ENCODE results near the gene HOXB1. TPM values are rescaled to one million over a fixed set of nuclear protein-coding genes. Genes with fewer than 3 reads are reported as not detected.

HOXB1 gene
- total RNA-seq, 1 experiment from 2014 or later: not detected

DNA sequence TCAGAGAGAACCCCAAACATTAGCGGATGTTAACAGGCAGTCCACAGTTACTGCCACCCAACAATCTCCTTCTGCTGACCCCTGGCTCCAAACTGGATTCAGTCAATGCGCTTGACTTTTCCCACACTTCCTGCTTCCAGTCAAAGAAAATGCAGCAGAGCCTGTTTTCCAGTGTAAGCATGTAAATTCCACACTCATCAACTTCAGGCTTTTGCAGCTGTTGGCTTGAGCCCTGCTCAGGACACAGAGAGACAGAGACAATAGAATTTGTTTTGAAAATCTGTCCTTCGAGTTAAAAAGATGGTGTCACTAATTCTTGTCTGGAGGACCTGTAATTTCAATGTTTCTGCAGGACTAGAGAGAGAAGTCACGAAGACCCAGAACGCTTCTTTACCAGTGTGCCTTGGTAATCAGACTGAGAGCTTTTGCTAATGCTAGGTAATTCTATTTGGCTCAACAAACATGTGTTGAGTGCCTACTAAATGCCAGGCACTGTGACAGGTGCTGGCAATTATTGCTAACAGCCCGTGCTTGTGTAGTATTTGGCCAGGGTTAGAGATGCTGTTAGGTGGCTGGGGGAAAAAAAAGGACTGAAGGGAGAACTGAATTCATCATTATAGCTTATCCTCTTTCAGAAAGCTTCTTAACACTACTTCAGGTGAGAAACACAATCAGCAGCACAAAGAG, 32.5 kb downstream of the HOXB1 start:
- H3K27ac Mint-ChIP-seq (ENCODE audit: low read depth, unreplicated experiment): no peak overlapping the region
- POLR2A ChIA-PET: no interaction called here
- H3K27me3 Mint-ChIP-seq (ENCODE audit: insufficient read depth, unreplicated experiment): no peaks in the 10 kb centered on the region
- no peaks in the 10 kb centered on the region for H3K9me3 Mint-ChIP-seq (ENCODE audit: unreplicated experiment)
- TF ChIP-seq, protein P1, sequence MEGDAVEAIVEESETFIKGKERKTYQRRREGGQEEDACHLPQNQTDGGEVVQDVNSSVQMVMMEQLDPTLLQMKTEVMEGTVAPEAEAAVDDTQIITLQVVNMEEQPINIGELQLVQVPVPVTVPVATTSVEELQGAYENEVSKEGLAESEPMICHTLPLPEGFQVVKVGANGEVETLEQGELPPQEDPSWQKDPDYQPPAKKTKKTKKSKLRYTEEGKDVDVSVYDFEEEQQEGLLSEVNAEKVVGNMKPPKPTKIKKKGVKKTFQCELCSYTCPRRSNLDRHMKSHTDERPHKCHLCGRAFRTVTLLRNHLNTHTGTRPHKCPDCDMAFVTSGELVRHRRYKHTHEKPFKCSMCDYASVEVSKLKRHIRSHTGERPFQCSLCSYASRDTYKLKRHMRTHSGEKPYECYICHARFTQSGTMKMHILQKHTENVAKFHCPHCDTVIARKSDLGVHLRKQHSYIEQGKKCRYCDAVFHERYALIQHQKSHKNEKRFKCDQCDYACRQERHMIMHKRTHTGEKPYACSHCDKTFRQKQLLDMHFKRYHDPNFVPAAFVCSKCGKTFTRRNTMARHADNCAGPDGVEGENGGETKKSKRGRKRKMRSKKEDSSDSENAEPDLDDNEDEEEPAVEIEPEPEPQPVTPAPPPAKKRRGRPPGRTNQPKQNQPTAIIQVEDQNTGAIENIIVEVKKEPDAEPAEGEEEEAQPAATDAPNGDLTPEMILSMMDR (IDR thresholded peaks at IDR 0.05; ENCODE audit: unreplicated experiment): no peak
- no peaks in the 10 kb centered on the region for H3K36me3 Mint-ChIP-seq (ENCODE audit: insufficient read depth, unreplicated experiment)
- CTCF ChIA-PET: interaction anchor here (0.6 to 0.7 kb wide), 2 partner anchors 23 to 604 kb away, joined by 3 to 4 read pairs; no protein-coding TSS in a partner anchor
- H3K4me1 Mint-ChIP-seq (ENCODE audit: insufficient read depth, unreplicated experiment): peaks cover 9% of the 10 kb centered on the region
- intact Hi-C loops (cut with micrococcal nuclease): no loop called here
- H3K4me3 Mint-ChIP-seq (ENCODE audit: unreplicated experiment): no peak overlapping the region
- DNase-seq (ENCODE audit: unreplicated experiment): no peak
- no TSS peak for BruUV-seq (replicated peaks)

DNA sequence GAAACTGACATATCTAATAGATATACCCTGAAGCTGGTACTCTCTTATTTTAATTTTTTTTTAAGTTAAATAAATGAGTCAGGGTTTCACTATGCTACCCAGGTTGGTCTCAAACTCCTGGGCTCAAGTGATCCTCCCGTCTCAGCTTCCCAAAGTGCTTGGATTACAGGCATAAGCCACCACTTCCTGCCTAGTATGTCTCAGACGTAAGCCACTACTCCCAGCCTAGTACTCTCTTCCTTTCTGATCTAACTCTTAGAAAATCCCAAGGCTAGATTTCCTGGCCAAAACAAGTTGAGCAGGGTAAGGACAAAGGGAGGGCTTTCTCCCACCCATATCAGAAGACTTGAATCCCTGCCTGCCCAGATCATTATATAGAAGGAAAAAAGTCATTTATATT, 33.7 kb downstream of the HOXB1 start:
- POLR2A ChIA-PET: no interaction called here
- no peak overlapping the region for H3K27ac Mint-ChIP-seq (ENCODE audit: low read depth, unreplicated experiment)
- no peak for DNase-seq (ENCODE audit: unreplicated experiment)
- CTCF ChIA-PET: interaction anchor here (0.5 to 1.0 kb wide), 7 partner anchors 10 to 417 kb away, joined by 3 to 5 read pairs (median 3); no protein-coding TSS in a partner anchor
- no peak overlapping the region for H3K4me3 Mint-ChIP-seq (ENCODE audit: unreplicated experiment)
- H3K36me3 Mint-ChIP-seq (ENCODE audit: insufficient read depth, unreplicated experiment): no peaks in the 10 kb centered on the region
- no TSS peak for BruUV-seq (replicated peaks)
- peaks cover 9% of the 10 kb centered on the region for H3K4me1 Mint-ChIP-seq (ENCODE audit: insufficient read depth, unreplicated experiment)
- no peaks in the 10 kb centered on the region for H3K9me3 Mint-ChIP-seq (ENCODE audit: unreplicated experiment)
- TF ChIP-seq, protein P1 (IDR thresholded peaks at IDR 0.05; ENCODE audit: unreplicated experiment): no peak
- no peaks in the 10 kb centered on the region for H3K27me3 Mint-ChIP-seq (ENCODE audit: insufficient read depth, unreplicated experiment)
- intact Hi-C loops (cut with micrococcal nuclease): no loop called here

- Mint-ChIP-seq H3K4me1 (ENCODE audit: insufficient read depth, unreplicated experiment) (peaks cover 9% of the 10 kb centered on the region), H3K36me3 (ENCODE audit: insufficient read depth, unreplicated experiment) (no peaks in the 10 kb centered on the region), H3K27ac (ENCODE audit: low read depth, unreplicated experiment) (no peak overlapping the region), H3K4me3 (ENCODE audit: unreplicated experiment) (no peak overlapping the region), H3K9me3 (ENCODE audit: unreplicated experiment) (no peaks in the 10 kb centered on the region), H3K27me3 (ENCODE audit: insufficient read depth, unreplicated experiment) (no peaks in the 10 kb centered on the region)
- DNase-seq (ENCODE audit: unreplicated experiment): peak; percentile 51
- ChIA-PET CTCF (interaction anchor here (1.3 to 3.4 kb wide), 2 partner anchors 98 to 159 kb away, joined by 3 to 14 read pairs; partner anchors contain the start of gene HOXB5), POLR2A (interaction anchor here (0.9 kb wide), 1 partner anchor 50 kb away, joined by 4 read pairs; no protein-coding TSS in a partner anchor)
- intact Hi-C loops (cut with micrococcal nuclease): no loop called here
- TF ChIP-seq, protein P1 (IDR thresholded peaks at IDR 0.05; ENCODE audit: unreplicated experiment): no peak
- no TSS peak for BruUV-seq (replicated peaks)
Observed at GRCh38 chr17:48494335-48494734, 36.5 kb downstream of the HOXB1 start.

GRCh38 chr17:48492401-48493298, 38.2 kb downstream of the HOXB1 start:
- ChIA-PET CTCF (interaction anchor here (0.6 to 3.4 kb wide), 23 partner anchors 8 to 1300 kb away, joined by 3 to 23 read pairs (median 3); partner anchors contain the start of genes HOXB3 and HOXB5), POLR2A (no interaction called here)
- peak; percentile 43 for DNase-seq (ENCODE audit: unreplicated experiment)
- Mint-ChIP-seq H3K4me1 (ENCODE audit: insufficient read depth, unreplicated experiment) (peaks cover 9% of the 10 kb centered on the region), H3K36me3 (ENCODE audit: insufficient read depth, unreplicated experiment) (no peaks in the 10 kb centered on the region), H3K4me3 (ENCODE audit: unreplicated experiment) (no peak overlapping the region), H3K9me3 (ENCODE audit: unreplicated experiment) (no peaks in the 10 kb centered on the region), H3K27ac (ENCODE audit: low read depth, unreplicated experiment) (no peak overlapping the region), H3K27me3 (ENCODE audit: insufficient read depth, unreplicated experiment) (no peaks in the 10 kb centered on the region)
- TF ChIP-seq, protein P1 (IDR thresholded peaks at IDR 0.05; ENCODE audit: unreplicated experiment): peak; percentile 86
- intact Hi-C loops (cut with micrococcal nuclease): no loop called here
- no TSS peak for BruUV-seq (replicated peaks)

Measured in MCF 10A (cell line).